Heart right ventricle (tissue), 16 donors: ENCODE results near the gene BIRC2. TPM values are rescaled to one million over a fixed set of nuclear protein-coding genes. Genes with fewer than 3 reads are reported as not detected.

Experiments used
- ATAC-seq, 8 donors: fragments of 200-7000 bp; cut with Tn5 transposase; one replicate each; pipeline ENCODE4 v1.9.1; 2020; ENCODE audit warnings: mild to moderate bottlenecking in 8 of 8, moderate library complexity in 8 of 8, moderate number of reproducible peaks in 1 of 8
- DNase-seq, 2 donors: peaks; one replicate each; pipeline ENCODE4 v3.0.0-alpha.2; 2020
- H3K27ac ChIP-seq, 10 donors: fragments of 200-600 bp; sonication (generic) in 2 of 10; one replicate each; pipeline versions ENCODE4 v1.5.0 to v1.8.0; 2020 to 2022; ENCODE audit warnings: mild to moderate bottlenecking in 3 of 10
- H3K27me3 ChIP-seq, 7 donors: fragments of 200-600 bp; one replicate each; pipeline ENCODE4 v1.8.0; 2021 to 2022; ENCODE audit warnings: mild to moderate bottlenecking in 2 of 7
- H3K36me3 ChIP-seq, 9 donors: fragments of 200-600 bp; sonication (generic) in 1 of 9; one replicate each; pipeline versions ENCODE4 v1.5.0 to v1.8.0; 2020 to 2022; ENCODE audit warnings: mild to moderate bottlenecking in 2 of 9
- H3K4me1 ChIP-seq, 9 donors: fragments of 200-600 bp; sonication (generic) in 1 of 9; one replicate each; pipeline versions ENCODE4 v1.5.0 to v1.8.0; 2020 to 2022; ENCODE audit warnings: mild to moderate bottlenecking in 4 of 9
- H3K4me3 ChIP-seq, 10 donors: fragments of 200-600 bp; sonication (generic) in 2 of 10; one replicate each; pipeline versions ENCODE4 v1.5.0 to v1.8.0; 2020 to 2022; ENCODE audit warnings: mild to moderate bottlenecking in 7 of 10, moderate library complexity in 2 of 10
- H3K9me3 ChIP-seq, 11 donors: fragments of 200-600 bp in 10 of 11; sonication (generic) in 2 of 11; one replicate each; pipeline versions ENCODE4 v1.5.0 to v1.8.0; 2013 to 2022; ENCODE audit warnings: mild to moderate bottlenecking in 2 of 11, control low read depth in 1 of 11, moderate library complexity in 1 of 11
- CTCF ChIP-seq, 9 donors: fragments of 200-600 bp; sonication (generic) in 2 of 9; IDR thresholded peaks; one replicate each; pipeline versions ENCODE4 v1.5.0 to v1.8.0; 2021 to 2022; ENCODE audit warnings: antibody characterized with exemption in 9 of 9, mild to moderate bottlenecking in 5 of 9, moderate library complexity in 1 of 9
- WGBS, 2 donors: extraction: QIAGEN DNeasy Blood & Tissue Kit; methylation state at CpG; one replicate each; pipeline ENCODE4 v1.1.7; 2013; ENCODE audit warnings: inconsistent platforms in 1 of 2; 5-methylcytosine and 5-hydroxymethylcytosine counted together
- intact Hi-C, 10 donors: fragments of 100-400 bp; cut with DNase I; formaldehyde crosslinking; loops; one replicate each; pipeline versions ENCODE4 v1.11.1 to v1.14.2; 2022
- polyA plus RNA-seq, 2 donors: library from polyadenylated mRNA; stranded (reverse); fragments of 200-250 nt; gene quantifications; one replicate each; pipeline ENCODE4 v1.2.3, GENCODE V29; 2013
- total RNA-seq, 10 donors: library from RNA; stranded (reverse); fragmentation: NEBNext Ultra II Directional in 3 of 10; extraction: Animal tissue kit (Norgen Biotek cat#: 25700) in 3 of 10; gene quantifications; one replicate each; pipeline versions ENCODE4 v1.2.1 to v1.2.4, GENCODE V29; 2021 to 2023
- donor health status: Arrhythmogenic right ventricular cardiomyopathy.
- donor health status: ischemic (EF 13 %, LVEDD 7.1; RV severe dilation, severe dysfunction).
- donor health status: healthy with polysubstance abuse.
- donor health status: DM: no; HTN: yes; CAD: no.
- donor health status: DM: no; HTN: no; CAD: no.
- donor health status: ischemic (EF 25% LVEDD 6.9; RV normal size, moderate dysfunction).
- donor health status: ischemic (EF 25% LVEDD 5.7; RV mildly dilated, moderate dysfunction).
- donor health status: healthy.
- donor health status: DM: yes; HTN: yes; CAD: no.
- donor health status: Ischemic cardiomyopathy.
- donor health status: ischemic (EF 35%, LVEDD 5.7; RV mildly dilated, moderate dysfunction).
- donor health status: nonischemic (EF 11% LVEDD 7.7; RV severe dilation, severe dysfunction).
- donor health status: DM: yes; HTN: yes; CAD: no.
- donor health status: PGD.
- donor health status: ischemic (EF 29% LVEDD 5.4; RV normal size, mild dysfunction).
- donor health status: nonischemic (EF 23%, LVEDD 6.1; RV moderate dilation, normal function).

BIRC2 gene
- total and polyA plus RNA-seq, 12 donors = 20.2 to 39.7 (median 28.0) TPM

GRCh38 chr11:102419181-102419580 is 72.2 kb downstream of the BIRC2 start:
- Histone ChIP-seq H3K27me3 (no peaks in the 10 kb centered on the region), H3K27ac (no peak overlapping the region), H3K36me3 (no peaks in the 10 kb centered on the region), H3K4me3 (no peak overlapping the region), H3K4me1 (peaks cover 0 to 8% (median 0%) of the 10 kb centered on the region in 9 donors), H3K9me3 (peaks cover 0 to 24% (median 8%) of the 10 kb centered on the region in 11 donors)
- ATAC-seq (no peak), DNase-seq (no peak)
- intact Hi-C loops = no loop called here
- WGBS, 2 donors = 91 to 92% methylated on average over 3 of the region's 3 CpGs
- TF ChIP-seq CTCF (IDR thresholded peaks at IDR 0.05) = no peak

GRCh38 chr11:102420547-102420946 is 73.5 kb downstream of the BIRC2 start:
- TF ChIP-seq CTCF (IDR thresholded peaks at IDR 0.05) = no peak
- no peaks in the 10 kb centered on the region for H3K36me3 ChIP-seq
- no peak overlapping the region for H3K4me3 ChIP-seq
- WGBS, 2 donors = 73 to 77% methylated on average over 2 of the region's 2 CpGs
- ATAC-seq (no peak), DNase-seq (no peak)
- intact Hi-C loops = no loop called here
- H3K9me3 ChIP-seq = peaks cover 0 to 24% (median 8%) of the 10 kb centered on the region in 11 donors
- H3K27ac ChIP-seq = no peak overlapping the region
- H3K27me3 ChIP-seq = no peaks in the 10 kb centered on the region
- H3K4me1 ChIP-seq = peaks cover 0 to 9% (median 2%) of the 10 kb centered on the region in 9 donors

GRCh38 chr11:102421261-102421660 is 74.2 kb downstream of the BIRC2 start:
- ATAC-seq = no peak

GRCh38 chr11:102422817-102423712 is 76.1 kb downstream of the BIRC2 start:
- Histone ChIP-seq H3K27ac (no peak overlapping the region), H3K27me3 (no peaks in the 10 kb centered on the region), H3K36me3 (no peaks in the 10 kb centered on the region), H3K4me1 (peaks cover 0 to 32% (median 11%) of the 10 kb centered on the region in 9 donors), H3K4me3 (no peak overlapping the region), H3K9me3 (peaks cover 0 to 7% (median 0%) of the 10 kb centered on the region in 11 donors)
- intact Hi-C loops = no loop called here
- ATAC-seq (peak in 1 of 8 donors; percentile 42), DNase-seq (no peak)
- TF ChIP-seq CTCF (IDR thresholded peaks at IDR 0.05) = no peak
- 81 to 88% methylated on average over 4 of the region's 4 CpGs for WGBS, 2 donors

More at GRCh38 chr11:102421261-102421660, 74.2 kb downstream of the BIRC2 start:
- WGBS, 2 donors = 53 to 54% methylated on average over 3 of the region's 3 CpGs
- no peak for DNase-seq
- no peaks in the 10 kb centered on the region for H3K36me3 ChIP-seq
- H3K27me3 ChIP-seq = no peaks in the 10 kb centered on the region
- intact Hi-C loops = no loop called here
- H3K4me1 ChIP-seq = peaks cover 0 to 16% (median 9%) of the 10 kb centered on the region in 9 donors
- no peak for TF ChIP-seq CTCF (IDR thresholded peaks at IDR 0.05)
- H3K4me3 ChIP-seq = no peak overlapping the region
- no peak overlapping the region for H3K27ac ChIP-seq
- peaks cover 0 to 19% (median 8%) of the 10 kb centered on the region in 11 donors for H3K9me3 ChIP-seq
